Neural cell (in vitro differentiated cells): ENCODE measurements around the gene MAST2. TPM values are rescaled to one million over a fixed set of nuclear protein-coding genes. Genes with fewer than 3 reads are reported as not detected.
"Not testable (repeated sequence)": the region's sequence is repeated elsewhere in the genome, so short reads cannot be mapped to it uniquely, and the experiment has no call there.

Experiments
- H2AFZ ChIP-seq: fragments of 200-600, 300-800 bp; sonication (generic), shearing (Covaris generic); 2 replicates; pipeline ENCODE4 v1.6.0; 2014; ENCODE audit warnings: low read depth, mild to moderate bottlenecking, antibody characterized with exemption, low read length, moderate library complexity
- H3F3A ChIP-seq: fragments of 200-600 bp; shearing (Covaris generic); 2 replicates; pipeline ENCODE4 v1.6.1; 2016; ENCODE audit warnings: mild to moderate bottlenecking, moderate library complexity, mixed read lengths, antibody characterized with exemption, low read length; ENCODE audit not compliant: insufficient read depth, poor library complexity, severe bottlenecking
- H3K27ac ChIP-seq: fragments of 200-600, 300-800 bp; sonication (generic), shearing (Covaris generic); 2 replicates; pipeline ENCODE4 v1.5.1; 2014; ENCODE audit warnings: mild to moderate bottlenecking, low read length, moderate library complexity
- H3K27me3 ChIP-seq: fragments of 300-800, 200-600 bp; sonication (generic), shearing (Covaris generic); 2 replicates; pipeline ENCODE4 v1.6.0; 2014; ENCODE audit warnings: mild to moderate bottlenecking, low read depth, low read length, moderate library complexity; ENCODE audit not compliant: insufficient read depth
- H3K36me3 ChIP-seq: fragments of 300-800, 200-600 bp; sonication (generic), shearing (Covaris generic); 2 replicates; pipeline ENCODE4 v1.5.1; 2014; ENCODE audit warnings: mild to moderate bottlenecking, antibody characterized with exemption, low read length, moderate library complexity; ENCODE audit not compliant: insufficient read depth
- H3K4me2 ChIP-seq: fragments of 300-800, 200-600 bp; sonication (generic), shearing (Covaris generic); 2 replicates; pipeline ENCODE4 v1.6.0; 2014; ENCODE audit warnings: mild to moderate bottlenecking, low read length
- H3K4me3 ChIP-seq: fragments of 300-800, 200-600 bp; sonication (generic), shearing (Covaris generic); 2 replicates; pipeline ENCODE4 v1.5.1; 2014; ENCODE audit warnings: mild to moderate bottlenecking, low read length, moderate library complexity
- H3K79me2 ChIP-seq: fragments of 200-600 bp; shearing (Covaris generic); replicated peaks from 2 replicates; pipeline ENCODE4 v1.6.0; 2014; ENCODE audit warnings: mild to moderate bottlenecking, low read length, moderate library complexity; ENCODE audit not compliant: insufficient read depth
- H3K9ac ChIP-seq: fragments of 300-800, 200-600 bp; sonication (generic), shearing (Covaris generic); 2 replicates; pipeline ENCODE4 v1.6.1; 2016; ENCODE audit warnings: mild to moderate bottlenecking, low read length, mixed read lengths
- H3K9me2 ChIP-seq: fragments of 200-600 bp; shearing (Covaris generic); 2 replicates; pipeline ENCODE4 v1.6.1; 2016; ENCODE audit warnings: mild to moderate bottlenecking, low read length, mixed read lengths; ENCODE audit not compliant: insufficient read depth
- H3K9me3 ChIP-seq: fragments of 200-600, 300-800 bp; sonication (generic), shearing (Covaris generic); 2 replicates; pipeline ENCODE4 v1.6.1; 2016; ENCODE audit warnings: mild to moderate bottlenecking, mixed run types, low read length, moderate library complexity, mixed read lengths
- H4K20me1 ChIP-seq: fragments of 200-600 bp; shearing (Covaris generic); 2 replicates; pipeline ENCODE4 v1.6.1; 2016; ENCODE audit warnings: mild to moderate bottlenecking, mixed run types; ENCODE audit not compliant: insufficient read depth
- EP300 ChIP-seq: fragments of 450-650 bp; conservative IDR thresholded peaks from 2 replicates; pipeline ENCODE4 v1.6.1; 2014; ENCODE audit warnings: antibody characterized with exemption, mild to moderate bottlenecking, moderate library complexity; ENCODE audit not compliant: poor library complexity, severe bottlenecking
- MXI1 ChIP-seq: fragments of 450-650 bp; conservative IDR thresholded peaks from 2 replicates; pipeline ENCODE4 v1.6.1; 2014; ENCODE audit warnings: antibody characterized with exemption, mild to moderate bottlenecking; ENCODE audit not compliant: poor library complexity, severe bottlenecking
- POLR2AphosphoS5 ChIP-seq: IDR thresholded peaks from 2 replicates; pipeline ENCODE4 v1.6.1; 2012
- RAD21 ChIP-seq: fragments of 450-650 bp; conservative IDR thresholded peaks from 2 replicates; pipeline ENCODE4 v1.6.1; 2014; ENCODE audit warnings: antibody characterized with exemption, mild to moderate bottlenecking, moderate library complexity
- TAF1 ChIP-seq: IDR thresholded peaks from 2 replicates; pipeline ENCODE4 v1.6.1; 2012; ENCODE audit warnings: low read depth
- polyA plus RNA-seq: library from polyadenylated mRNA; depleted of rRNA; stranded (reverse); fragments of >200 nt; gene quantifications from 2 replicates; pipeline ENCODE4 v1.2.3, GENCODE V29; 2014
- TF ChIP-seq, protein P1 (sequence below): fragments of 450-650 bp; IDR thresholded peaks from 2 replicates; pipeline ENCODE4 v1.5.1; 2014; ENCODE audit warnings: antibody characterized with exemption, mild to moderate bottlenecking, moderate library complexity; ENCODE audit not compliant: poor library complexity, severe bottlenecking

The MAST2 gene
- polyA plus RNA-seq, 1 donor from 2014 or later: 22.2 TPM

DNA sequence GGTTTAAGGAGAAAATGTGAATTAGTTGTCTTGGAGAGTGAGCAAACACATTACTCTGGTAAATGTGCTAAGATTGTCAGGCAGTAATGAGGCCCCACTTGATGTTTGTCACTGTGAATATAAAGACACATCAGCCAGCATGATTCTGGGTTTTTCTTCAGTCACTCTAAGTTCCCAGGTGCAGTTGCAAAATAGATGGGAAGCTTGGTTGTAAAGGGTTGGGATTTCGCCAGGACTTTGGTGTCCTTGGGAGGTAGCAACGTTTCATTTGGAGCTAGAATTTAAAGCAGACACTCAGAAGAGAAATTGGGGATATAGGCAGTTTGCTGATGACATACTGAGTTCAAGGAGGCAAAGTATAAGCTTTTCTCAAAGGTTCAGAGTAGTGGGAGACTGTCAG lies 154.3 kb downstream of the MAST2 start:
- Histone ChIP-seq H3F3A (no peaks in the 10 kb centered on the region), H3K9ac (no peak overlapping the region), H3K27ac (no peak overlapping the region), H2AFZ (no peak overlapping the region), H4K20me1 (no peaks in the 10 kb centered on the region), H3K4me3 (no peak overlapping the region), H3K9me3 (no peaks in the 10 kb centered on the region), H3K9me2 (no peaks in the 10 kb centered on the region), H3K36me3 (no peaks in the 10 kb centered on the region), H3K4me2 (no peak overlapping the region), H3K27me3 (no peaks in the 10 kb centered on the region), H3K79me2 (no peaks in the 10 kb centered on the region)
- no peak for TF ChIP-seq TAF1

- no peaks in the 10 kb centered on the region for H3K9me2 ChIP-seq
- no peaks in the 10 kb centered on the region for H3K9me3 ChIP-seq
- H3F3A ChIP-seq: no peaks in the 10 kb centered on the region
- no peak overlapping the region for H2AFZ ChIP-seq
- no peaks in the 10 kb centered on the region for H4K20me1 ChIP-seq
- H3K27ac ChIP-seq: no peak overlapping the region
- H3K79me2 ChIP-seq: no peaks in the 10 kb centered on the region
- no peaks in the 10 kb centered on the region for H3K36me3 ChIP-seq
- H3K27me3 ChIP-seq: no peaks in the 10 kb centered on the region
- H3K4me2 ChIP-seq: no peak overlapping the region
- no peak for TF ChIP-seq MXI1
- no peak for TF ChIP-seq EP300
- TF ChIP-seq TAF1: no peak
- TF ChIP-seq POLR2AphosphoS5: no peak
- no peak overlapping the region for H3K4me3 ChIP-seq
- H3K9ac ChIP-seq: no peak overlapping the region
These were observed 154.9 kb downstream of the MAST2 start for GRCh38 chr1:45958317-45958716.

DNA sequence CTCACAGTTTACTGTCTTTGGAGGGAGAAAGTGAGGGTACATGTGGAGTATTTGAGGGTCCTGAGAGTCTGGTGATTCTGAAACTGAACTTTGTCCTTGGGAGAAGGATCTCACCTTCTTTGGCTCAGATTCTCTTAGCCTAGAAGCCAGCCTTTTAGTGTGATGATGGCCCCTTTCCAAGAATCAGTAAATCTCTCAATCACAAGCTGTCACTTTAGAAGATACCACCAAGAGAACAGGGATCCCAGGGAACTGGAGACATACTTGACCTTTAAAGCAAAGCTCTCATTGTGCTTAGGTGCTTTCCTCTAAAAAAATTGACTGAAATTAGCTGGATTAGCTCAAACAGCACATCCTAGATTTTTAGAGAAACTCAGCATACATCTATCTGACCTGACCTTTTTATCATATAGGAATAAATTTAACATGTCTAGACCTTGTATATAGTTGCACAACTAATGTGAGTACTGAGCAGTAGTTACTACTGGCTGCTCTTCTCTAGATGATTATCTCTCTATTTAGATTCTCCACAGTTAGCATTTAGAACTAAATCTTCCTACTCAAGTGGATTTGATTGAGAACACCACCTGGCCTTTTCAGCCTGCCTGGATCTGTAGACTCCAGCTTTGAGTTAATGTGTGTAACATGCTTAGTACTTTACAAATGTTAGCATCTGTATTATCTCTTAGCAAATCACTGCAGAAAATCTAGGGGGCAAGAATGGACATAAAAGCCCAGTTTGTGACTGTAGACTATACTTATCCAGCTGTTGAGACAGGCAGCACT lies 157.7 kb downstream of the MAST2 start:
- no peaks in the 10 kb centered on the region for H3K27me3 ChIP-seq
- no peaks in the 10 kb centered on the region for H3F3A ChIP-seq
- H3K27ac ChIP-seq: no peak overlapping the region
- H3K4me3 ChIP-seq: no peak overlapping the region
- TF ChIP-seq RAD21 (no peak), TAF1 (no peak), MXI1 (no peak)
- TF ChIP-seq, protein P1, sequence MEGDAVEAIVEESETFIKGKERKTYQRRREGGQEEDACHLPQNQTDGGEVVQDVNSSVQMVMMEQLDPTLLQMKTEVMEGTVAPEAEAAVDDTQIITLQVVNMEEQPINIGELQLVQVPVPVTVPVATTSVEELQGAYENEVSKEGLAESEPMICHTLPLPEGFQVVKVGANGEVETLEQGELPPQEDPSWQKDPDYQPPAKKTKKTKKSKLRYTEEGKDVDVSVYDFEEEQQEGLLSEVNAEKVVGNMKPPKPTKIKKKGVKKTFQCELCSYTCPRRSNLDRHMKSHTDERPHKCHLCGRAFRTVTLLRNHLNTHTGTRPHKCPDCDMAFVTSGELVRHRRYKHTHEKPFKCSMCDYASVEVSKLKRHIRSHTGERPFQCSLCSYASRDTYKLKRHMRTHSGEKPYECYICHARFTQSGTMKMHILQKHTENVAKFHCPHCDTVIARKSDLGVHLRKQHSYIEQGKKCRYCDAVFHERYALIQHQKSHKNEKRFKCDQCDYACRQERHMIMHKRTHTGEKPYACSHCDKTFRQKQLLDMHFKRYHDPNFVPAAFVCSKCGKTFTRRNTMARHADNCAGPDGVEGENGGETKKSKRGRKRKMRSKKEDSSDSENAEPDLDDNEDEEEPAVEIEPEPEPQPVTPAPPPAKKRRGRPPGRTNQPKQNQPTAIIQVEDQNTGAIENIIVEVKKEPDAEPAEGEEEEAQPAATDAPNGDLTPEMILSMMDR: no peak
- no peak overlapping the region for H3K9ac ChIP-seq
- no peak overlapping the region for H2AFZ ChIP-seq
- no peaks in the 10 kb centered on the region for H3K36me3 ChIP-seq
- H4K20me1 ChIP-seq: no peaks in the 10 kb centered on the region
- H3K9me2 ChIP-seq: no peaks in the 10 kb centered on the region
- H3K4me2 ChIP-seq: no peak overlapping the region
- H3K79me2 ChIP-seq: no peaks in the 10 kb centered on the region
- H3K9me3 ChIP-seq: no peaks in the 10 kb centered on the region

GRCh38 chr1:45961936-45962335 lies 158.5 kb downstream of the MAST2 start:
- not testable (repeated sequence) for H3F3A ChIP-seq, H3K4me3 ChIP-seq, H3K36me3 ChIP-seq, H2AFZ ChIP-seq, H3K79me2 ChIP-seq, H3K27me3 ChIP-seq, H3K9ac ChIP-seq, H3K9me2 ChIP-seq, H4K20me1 ChIP-seq, H3K4me2 ChIP-seq, H3K9me3 ChIP-seq, H3K27ac ChIP-seq
